GM21619 (cell line): ENCODE measurements around the gene GNAO1.

ENCODE experiments used
- ATAC-seq: cut with Tn5 transposase; IDR thresholded peaks from one replicate; pipeline ENCODE4 v1.9.1; 2021; ENCODE audit not compliant: unreplicated experiment

GNAO1 gene

GRCh38 chr16:56328276-56329022 is 137.2 kb downstream of the GNAO1 start:
- ATAC-seq = no peak

- ATAC-seq = no peak
Observed at GRCh38 chr16:56329887-56330286, 138.6 kb downstream of the GNAO1 start.

- no peak for ATAC-seq
Observed at GRCh38 chr16:56330476-56330875, 139.2 kb downstream of the GNAO1 start.

DNA sequence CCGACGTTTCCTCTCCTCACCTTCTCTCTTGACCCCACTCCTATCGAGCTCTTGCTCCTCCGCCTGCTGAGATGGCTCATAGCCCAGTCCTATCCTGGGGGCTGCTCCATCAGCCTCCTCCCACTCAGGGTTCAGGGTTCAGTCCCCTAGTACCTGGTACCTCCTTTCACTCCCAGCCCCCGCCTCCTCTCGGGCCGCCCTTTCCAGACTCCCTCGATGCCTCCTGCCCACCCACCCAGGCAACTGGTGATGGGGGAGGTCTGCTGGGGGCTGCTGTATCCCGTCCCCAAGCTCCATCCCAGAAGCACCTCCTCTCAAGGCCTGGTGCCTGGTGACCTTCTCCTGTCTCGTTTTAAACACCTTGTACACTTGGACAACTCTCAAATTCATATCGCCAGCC is 140.1 kb downstream of the GNAO1 start:
- ATAC-seq = no peak

- ATAC-seq = no peak
Observed at GRCh38 chr16:56331915-56332314, 140.6 kb downstream of the GNAO1 start.

DNA sequence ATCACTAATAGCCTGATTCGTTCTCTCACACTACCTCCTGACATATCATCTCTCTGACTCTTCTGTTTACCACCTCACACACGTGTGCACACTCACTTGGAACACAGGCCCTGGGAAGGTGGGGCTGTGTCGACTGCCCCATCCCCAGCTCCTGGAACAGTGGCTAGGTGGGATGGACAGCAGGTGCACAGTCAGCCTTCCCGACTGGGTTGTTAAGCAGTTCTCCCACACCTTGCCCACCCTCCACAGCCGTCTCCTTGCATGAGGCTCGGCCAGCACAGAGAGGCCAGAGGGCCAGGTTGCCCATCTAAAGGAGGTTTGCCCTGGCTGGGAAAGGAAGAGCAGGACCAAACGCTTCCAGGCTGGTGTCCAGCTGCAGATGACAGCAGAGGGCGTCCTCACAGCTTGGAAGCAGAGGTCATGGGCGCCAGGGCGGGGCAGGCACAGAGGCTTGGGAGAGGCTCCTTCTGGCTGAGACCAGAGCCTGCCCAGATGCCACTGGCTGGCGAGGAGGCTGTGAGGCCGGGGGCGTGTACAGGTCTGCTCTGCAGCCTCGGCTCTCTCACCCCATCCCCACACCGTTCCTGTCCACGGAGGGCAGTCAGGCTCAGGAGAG is 141.3 kb downstream of the GNAO1 start:
- ATAC-seq = no peak

DNA sequence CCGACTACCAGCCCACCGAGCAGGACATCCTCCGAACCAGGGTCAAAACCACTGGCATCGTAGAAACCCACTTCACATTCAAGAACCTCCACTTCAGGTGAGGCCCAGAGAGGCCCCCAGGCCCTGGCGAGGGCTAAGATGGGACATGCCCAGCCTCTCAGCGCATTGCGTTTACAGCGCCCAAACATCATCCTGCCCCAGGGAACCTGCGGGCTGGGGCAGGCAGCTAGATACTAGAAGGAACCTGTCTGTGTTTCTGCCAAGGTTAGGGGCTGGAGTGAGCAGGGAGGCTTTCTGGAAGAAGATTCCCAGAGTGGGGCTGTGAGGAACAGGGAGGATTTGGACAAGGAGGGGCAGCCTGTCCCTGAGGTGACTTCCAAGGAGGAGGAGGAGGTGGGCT is 143.5 kb downstream of the GNAO1 start:
- no peak for ATAC-seq

DNA sequence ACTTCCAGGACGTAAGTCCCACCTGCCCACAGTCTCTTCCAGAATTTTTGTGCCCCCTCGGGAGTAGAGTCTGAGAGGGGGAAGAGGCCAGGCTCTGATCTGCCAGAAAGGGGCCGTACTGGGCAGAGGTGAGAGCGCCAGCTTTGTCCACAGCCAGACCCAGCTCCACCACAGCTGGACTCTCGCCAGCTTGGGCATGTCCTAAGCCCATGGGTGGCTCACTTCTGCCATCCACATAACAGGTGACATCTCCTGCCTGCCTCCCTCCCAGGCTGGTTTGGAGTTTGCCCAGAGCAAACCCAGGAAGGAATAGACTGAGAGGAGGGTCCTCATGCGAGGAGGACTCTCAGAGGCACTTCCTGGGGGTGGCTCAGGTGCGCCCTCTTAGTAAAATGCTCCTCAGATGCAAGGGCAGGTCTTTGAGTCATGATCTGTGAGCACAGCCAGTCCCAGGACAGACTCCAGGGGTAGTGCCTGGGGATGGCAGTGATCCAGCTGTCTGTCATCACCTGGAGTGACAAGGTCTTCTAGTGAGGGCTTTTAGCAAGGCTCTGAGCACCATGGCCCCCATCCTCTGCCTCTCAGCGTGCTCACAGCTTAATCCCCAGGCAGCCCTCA is 144.9 kb downstream of the GNAO1 start:
- no peak for ATAC-seq

DNA sequence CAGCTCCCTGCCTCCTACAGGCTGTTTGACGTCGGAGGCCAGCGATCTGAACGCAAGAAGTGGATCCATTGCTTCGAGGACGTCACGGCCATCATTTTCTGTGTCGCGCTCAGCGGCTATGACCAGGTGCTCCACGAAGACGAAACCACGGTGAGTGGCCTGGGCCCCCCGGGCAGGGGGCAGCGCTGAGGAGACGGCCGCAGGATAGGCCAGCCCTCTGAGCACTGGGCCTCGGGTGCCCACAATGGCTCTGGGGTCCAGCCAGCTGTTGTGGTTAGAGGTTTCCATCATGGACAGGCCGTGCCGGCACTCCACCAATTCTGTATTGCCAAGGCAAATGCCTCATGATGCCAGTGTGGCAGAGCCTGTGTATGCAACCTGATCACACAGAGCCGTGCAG is 145.4 kb downstream of the GNAO1 start:
- no peak for ATAC-seq

DNA sequence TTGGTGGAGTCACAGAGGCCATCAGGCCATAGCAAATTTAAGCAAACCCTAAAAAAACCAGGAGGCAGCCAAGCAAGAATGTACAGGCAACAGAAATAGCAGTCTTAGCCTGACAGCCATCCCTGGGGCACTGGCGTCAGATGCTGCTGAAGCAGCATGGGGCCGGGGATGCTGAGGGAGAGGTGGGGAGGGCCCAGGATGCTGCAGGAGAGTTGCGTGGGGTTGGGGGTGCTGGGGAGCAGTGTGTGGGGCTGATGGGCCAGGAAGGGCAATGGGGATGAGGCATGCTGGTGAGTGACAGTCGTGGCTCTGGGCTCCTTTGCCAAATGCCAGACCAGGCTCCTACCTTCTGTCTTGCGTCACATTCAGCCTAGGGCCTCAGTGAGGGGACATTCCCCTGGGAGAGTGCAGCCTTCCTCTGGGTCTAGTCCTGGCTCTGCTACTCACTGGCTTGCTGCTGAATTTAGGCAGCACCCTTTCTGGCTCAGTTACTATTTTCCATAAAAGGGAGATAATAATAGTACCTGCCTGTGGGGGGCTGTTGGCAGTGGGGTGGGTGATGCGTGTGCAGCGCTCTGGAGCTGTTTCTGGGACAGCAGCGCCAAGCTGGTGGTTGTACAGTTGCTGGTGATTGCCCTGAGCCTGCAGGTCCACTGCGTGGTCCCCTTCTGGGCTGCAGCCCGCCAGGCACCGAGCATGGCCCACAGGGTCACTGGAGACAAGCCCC is 146.0 kb downstream of the GNAO1 start:
- ATAC-seq = no peak

DNA sequence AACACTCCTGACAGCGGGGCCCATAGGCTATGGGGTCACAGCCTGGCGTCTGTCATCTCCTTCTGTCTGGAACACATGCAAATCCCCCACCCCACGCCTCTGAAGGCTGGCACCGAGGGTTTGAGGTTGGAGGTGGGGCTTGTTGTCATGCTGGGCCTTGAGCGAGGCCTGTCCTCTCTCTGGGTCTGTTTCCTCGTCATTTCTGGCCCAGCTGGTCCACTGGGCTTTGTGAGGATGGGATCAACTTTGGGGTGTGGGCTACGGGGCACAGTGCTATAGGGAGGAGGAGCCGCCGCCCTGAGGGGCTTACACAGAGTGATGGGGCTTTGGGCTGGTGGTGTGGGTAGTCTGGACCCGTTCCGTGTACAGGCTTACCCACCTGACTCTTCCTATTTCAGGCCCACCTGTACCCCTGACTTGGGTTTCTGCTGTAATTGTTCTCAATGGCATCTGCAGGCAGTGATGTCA is 146.6 kb downstream of the GNAO1 start:
- ATAC-seq = no peak

- ATAC-seq = no peak
Observed at GRCh38 chr16:56338566-56339318, 147.5 kb downstream of the GNAO1 start.

- no peak for ATAC-seq
Observed at GRCh38 chr16:56339431-56340195, 148.3 kb downstream of the GNAO1 start.

GRCh38 chr16:56340416-56340815 is 149.1 kb downstream of the GNAO1 start:
- ATAC-seq = no peak

DNA sequence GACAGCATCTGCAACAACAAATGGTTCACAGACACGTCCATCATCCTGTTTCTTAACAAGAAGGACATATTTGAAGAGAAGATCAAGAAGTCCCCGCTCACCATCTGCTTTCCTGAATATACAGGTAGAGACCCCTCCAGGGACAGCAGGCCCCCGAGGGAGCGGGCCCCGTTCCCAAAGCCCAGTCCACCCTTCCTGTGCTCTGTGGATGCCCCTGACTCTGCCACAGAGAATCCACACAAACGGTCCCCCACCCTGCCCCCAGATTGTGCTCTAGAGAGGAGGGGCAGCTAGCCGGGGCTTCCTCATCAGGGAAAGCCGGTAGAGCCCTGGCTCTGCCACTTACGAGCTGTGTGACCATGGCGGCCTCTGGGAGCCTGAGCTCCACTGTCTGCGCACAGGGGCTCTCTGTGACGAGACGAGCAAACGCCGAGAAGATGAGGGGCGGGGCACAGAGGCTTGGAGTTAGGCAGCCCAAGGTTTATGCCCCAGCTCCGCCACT is 149.6 kb downstream of the GNAO1 start:
- no peak for ATAC-seq

DNA sequence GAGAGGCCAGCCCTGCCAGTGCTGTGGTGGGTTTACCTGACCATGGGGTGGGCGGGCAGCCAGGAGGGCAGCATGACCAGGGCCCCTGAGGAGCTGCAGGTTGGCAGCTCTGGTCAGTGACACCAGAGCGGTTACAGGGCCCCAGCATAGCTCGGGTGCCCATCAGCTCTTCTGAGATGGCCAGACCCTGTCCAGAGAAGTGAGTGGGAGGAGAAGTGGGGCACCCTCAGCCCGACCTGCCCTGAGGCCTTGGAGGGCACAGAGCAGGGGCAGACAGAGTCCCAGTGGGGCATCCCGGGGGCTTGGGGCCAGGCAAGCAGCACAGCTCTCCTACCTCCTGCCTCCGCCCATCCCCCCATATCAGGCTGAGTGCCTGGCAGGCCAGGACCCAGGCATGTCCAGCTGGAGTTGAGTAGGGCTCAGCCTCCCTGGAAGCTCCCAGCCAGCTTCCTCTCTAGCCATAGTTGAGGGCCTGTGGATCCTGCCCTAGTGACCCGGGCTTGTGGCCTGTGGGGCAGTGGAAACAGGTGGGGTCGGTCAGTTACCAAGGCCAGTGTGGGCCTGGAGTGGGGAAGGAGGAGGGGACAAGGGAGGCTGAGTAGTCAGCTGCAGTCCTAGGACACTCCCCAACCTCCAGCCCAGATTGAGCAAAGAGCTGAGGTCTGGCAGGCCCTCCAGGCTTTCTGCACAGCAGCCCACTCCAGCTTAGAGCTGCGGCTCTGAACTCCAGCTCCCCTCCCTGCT is 150.5 kb downstream of the GNAO1 start:
- no peak for ATAC-seq

DNA sequence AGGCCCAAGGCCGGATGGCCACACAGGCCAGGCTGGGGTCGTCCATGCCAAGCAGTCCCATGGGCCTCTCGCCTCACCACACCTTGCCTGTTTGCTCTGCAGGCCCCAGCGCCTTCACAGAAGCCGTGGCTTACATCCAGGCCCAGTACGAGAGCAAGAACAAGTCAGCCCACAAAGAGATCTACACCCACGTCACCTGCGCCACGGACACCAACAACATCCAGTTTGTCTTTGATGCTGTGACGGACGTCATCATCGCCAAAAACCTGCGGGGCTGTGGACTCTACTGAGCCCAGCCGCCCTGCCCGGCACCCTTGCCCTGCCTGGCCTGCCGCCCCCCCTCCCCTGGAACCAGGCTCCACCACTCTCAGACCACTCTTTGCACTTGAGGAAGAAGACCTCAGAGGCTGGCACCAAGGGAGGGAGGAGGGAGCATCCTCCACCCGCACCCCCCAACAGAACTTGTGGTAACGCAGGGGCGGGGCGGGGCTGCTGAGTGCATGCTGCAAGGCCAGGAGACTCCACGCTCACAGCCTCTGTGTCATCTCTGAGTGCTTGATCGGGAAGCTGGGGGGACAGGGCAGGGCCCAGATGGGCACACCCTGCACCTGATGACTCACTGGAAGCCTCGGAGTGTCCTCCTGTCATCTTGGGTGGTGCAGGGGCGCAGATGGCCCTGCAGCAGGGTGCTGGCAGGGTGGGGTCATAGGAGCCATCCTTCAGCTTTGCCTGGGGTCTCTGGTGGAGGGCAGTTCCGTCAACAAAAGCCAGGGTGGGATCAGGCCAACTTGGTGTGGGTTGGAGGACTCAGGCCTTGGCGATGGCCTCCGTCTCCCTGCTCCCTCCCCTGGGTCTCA is 152.6 kb downstream of the GNAO1 start:
- no peak for ATAC-seq
